Neural cell (in vitro differentiated cells): ENCODE results near the gene MAPK10.

Experiments used
- CTCF ChIP-seq: fragments of 450-650 bp; IDR thresholded peaks from 2 replicates; pipeline ENCODE4 v1.5.1; 2014; ENCODE audit warnings: antibody characterized with exemption, mild to moderate bottlenecking, moderate library complexity; ENCODE audit not compliant: poor library complexity, severe bottlenecking
- REST ChIP-seq: IDR thresholded peaks from 2 replicates; pipeline ENCODE4 v1.6.1; 2012; ENCODE audit warnings: borderline replicate concordance
- SMC3 ChIP-seq: fragments of 450-650 bp; conservative IDR thresholded peaks from 2 replicates; pipeline ENCODE4 v1.6.1; 2014; ENCODE audit warnings: antibody characterized with exemption, mild to moderate bottlenecking, moderate library complexity; ENCODE audit not compliant: poor library complexity

GRCh38 chr4:86101410-86101809, 258.4 kb downstream of the MAPK10 start:
- TF ChIP-seq CTCF = no peak
- TF ChIP-seq REST = no peak
- no peak for TF ChIP-seq SMC3
